HG02938 (cell line): ENCODE measurements around the gene MAGI2.

Experiments
- ATAC-seq: cut with Tn5 transposase; IDR thresholded peaks from one replicate; pipeline ENCODE4 v1.9.1; 2021; ENCODE audit warnings: mild to moderate bottlenecking, moderate library complexity; ENCODE audit not compliant: unreplicated experiment

MAGI2 gene

GRCh38 chr7:78760620-78761355, 692.7 kb downstream of the MAGI2 start:
- no peak for ATAC-seq

GRCh38 chr7:78752554-78752953, 700.9 kb downstream of the MAGI2 start:
- no peak for ATAC-seq

- no peak for ATAC-seq
Observed at GRCh38 chr7:78751253-78751652, 702.2 kb downstream of the MAGI2 start.

GRCh38 chr7:78749052-78749746, 704.3 kb downstream of the MAGI2 start:
- no peak for ATAC-seq

GRCh38 chr7:78747592-78747991, 705.9 kb downstream of the MAGI2 start:
- ATAC-seq = no peak

- ATAC-seq = no peak
Observed at GRCh38 chr7:78746301-78746700, 707.2 kb downstream of the MAGI2 start.

GRCh38 chr7:78742694-78743093, 710.8 kb downstream of the MAGI2 start:
- ATAC-seq = no peak

- ATAC-seq = no peak
Observed at GRCh38 chr7:78736548-78736947, 716.9 kb downstream of the MAGI2 start.

GRCh38 chr7:78734626-78735025, 718.8 kb downstream of the MAGI2 start:
- ATAC-seq = no peak

- no peak for ATAC-seq
Observed at GRCh38 chr7:78720066-78720465, 733.4 kb downstream of the MAGI2 start.

- no peak for ATAC-seq
Observed at GRCh38 chr7:78718212-78718611, 735.3 kb downstream of the MAGI2 start.

GRCh38 chr7:78716876-78717275, 736.6 kb downstream of the MAGI2 start:
- no peak for ATAC-seq

GRCh38 chr7:78714356-78714755, 739.1 kb downstream of the MAGI2 start:
- no peak for ATAC-seq

- ATAC-seq = no peak
Observed at GRCh38 chr7:78712111-78712510, 741.4 kb downstream of the MAGI2 start.

GRCh38 chr7:78709658-78710057, 743.8 kb downstream of the MAGI2 start:
- no peak for ATAC-seq

GRCh38 chr7:78704504-78704903, 749.0 kb downstream of the MAGI2 start:
- no peak for ATAC-seq

- ATAC-seq = no peak
Observed at GRCh38 chr7:78703391-78703790, 750.1 kb downstream of the MAGI2 start.

GRCh38 chr7:78702770-78703169, 750.7 kb downstream of the MAGI2 start:
- no peak for ATAC-seq

- ATAC-seq = no peak
Observed at GRCh38 chr7:78695826-78696225, 757.6 kb downstream of the MAGI2 start.

GRCh38 chr7:78691584-78691983, 761.9 kb downstream of the MAGI2 start:
- ATAC-seq = no peak

- ATAC-seq = no peak
Observed at GRCh38 chr7:78690174-78690573, 763.3 kb downstream of the MAGI2 start.

- ATAC-seq = no peak
Observed at GRCh38 chr7:78688376-78688775, 765.1 kb downstream of the MAGI2 start.

GRCh38 chr7:78686189-78686588, 767.3 kb downstream of the MAGI2 start:
- no peak for ATAC-seq
